Testis (tissue), 2 donors: ENCODE measurements around the gene PPCS.

Source experiments
- CTCF ChIP-seq, 3 experiments: fragments of 450-650 bp in 2 of 3; fragments of 200-600 bp in 1 of 3; sonication (generic) in 1 of 3; IDR thresholded peaks; one replicate each; pipeline ENCODE4 v1.5.1; 2016 to 2019; ENCODE audit warnings: antibody characterized with exemption in 3 of 3, mild to moderate bottlenecking in 2 of 3, moderate library complexity in 1 of 3
- POLR2A ChIP-seq: fragments of 450-650 bp; IDR thresholded peaks from one replicate; pipeline ENCODE4 v1.6.1; 2017; ENCODE audit warnings: antibody characterized with exemption, mild to moderate bottlenecking, moderate library complexity

DNA sequence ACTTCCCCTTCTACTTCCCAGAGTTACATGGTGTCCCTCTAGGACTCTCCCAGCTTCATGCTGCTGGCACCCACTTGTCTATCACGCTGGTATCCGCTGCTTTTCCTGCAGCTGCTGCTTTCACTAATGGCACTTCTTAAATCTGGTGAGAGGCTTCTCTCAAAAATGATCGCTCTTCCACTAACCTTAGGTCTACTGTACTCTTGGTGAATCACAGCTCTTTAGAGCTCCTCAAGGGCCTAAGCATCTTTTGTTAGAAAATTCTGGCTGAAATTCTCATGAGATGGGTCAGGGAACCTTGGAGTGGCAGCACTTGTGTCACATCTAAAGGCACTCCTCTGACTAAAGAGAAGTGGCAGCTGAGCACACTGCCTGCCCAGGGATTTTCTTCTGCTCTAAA lies 32.7 kb upstream of the PPCS start:
- no peak for TF ChIP-seq POLR2A
- no peak for TF ChIP-seq CTCF (IDR thresholded peaks at IDR 0.05)
